HG03039 (cell line): ENCODE data around the gene RIMKLA.

Experiments
- ATAC-seq: cut with Tn5 transposase; IDR thresholded peaks from one replicate; pipeline ENCODE4 v1.9.1; 2021; ENCODE audit warnings: mild to moderate bottlenecking, moderate library complexity; ENCODE audit not compliant: unreplicated experiment

The RIMKLA gene, protein sequence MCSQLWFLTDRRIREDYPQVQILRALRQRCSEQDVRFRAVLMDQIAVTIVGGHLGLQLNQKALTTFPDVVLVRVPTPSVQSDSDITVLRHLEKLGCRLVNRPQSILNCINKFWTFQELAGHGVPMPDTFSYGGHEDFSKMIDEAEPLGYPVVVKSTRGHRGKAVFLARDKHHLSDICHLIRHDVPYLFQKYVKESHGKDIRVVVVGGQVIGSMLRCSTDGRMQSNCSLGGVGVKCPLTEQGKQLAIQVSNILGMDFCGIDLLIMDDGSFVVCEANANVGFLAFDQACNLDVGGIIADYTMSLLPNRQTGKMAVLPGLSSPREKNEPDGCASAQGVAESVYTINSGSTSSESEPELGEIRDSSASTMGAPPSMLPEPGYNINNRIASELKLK

GRCh38 chr1:42380586-42381279 is at the start of gene RIMKLA:
TSS of gene RIMKLA (plus strand) at chr1:42380792. CDS start at chr1:42380935, 143 bp downstream.
- ATAC-seq = peak; percentile 83

DNA sequence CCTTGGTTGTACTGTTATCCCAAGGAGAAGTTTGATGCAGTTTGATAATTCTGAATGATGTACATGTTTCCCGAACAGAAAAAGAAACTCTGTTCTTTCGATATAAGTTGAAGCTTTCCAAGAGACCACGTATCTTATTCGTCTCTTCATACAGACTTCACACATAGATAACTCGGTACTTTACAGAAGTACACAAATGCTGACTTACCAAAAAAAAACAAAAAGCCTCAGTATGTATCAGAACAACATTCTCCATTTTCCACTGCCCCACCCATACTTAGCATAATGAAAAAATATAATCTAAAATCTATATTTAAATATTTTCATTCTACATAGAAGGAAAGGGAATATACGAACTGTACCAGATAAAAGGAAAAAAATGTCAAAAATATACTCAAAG is 47.7 kb upstream of the RIMKLA start:
- no peak for ATAC-seq

- ATAC-seq = no peak
Measured at GRCh38 chr1:42333662-42334239, 46.8 kb upstream of the RIMKLA start.

- ATAC-seq = peak; percentile 35
Measured at GRCh38 chr1:42334240-42335049, 46.1 kb upstream of the RIMKLA start.

- ATAC-seq = peak; percentile 71
Measured at GRCh38 chr1:42335050-42335808, 45.4 kb upstream of the RIMKLA start, which contains the start of gene FOXJ3. TSS of gene FOXJ3 (minus strand) at chr1:42335235. CDS start at chr1:42311093, 24,142 bp downstream.

GRCh38 chr1:42335809-42336518 is 44.6 kb upstream of the RIMKLA start:
- peak; percentile 2 for ATAC-seq

DNA sequence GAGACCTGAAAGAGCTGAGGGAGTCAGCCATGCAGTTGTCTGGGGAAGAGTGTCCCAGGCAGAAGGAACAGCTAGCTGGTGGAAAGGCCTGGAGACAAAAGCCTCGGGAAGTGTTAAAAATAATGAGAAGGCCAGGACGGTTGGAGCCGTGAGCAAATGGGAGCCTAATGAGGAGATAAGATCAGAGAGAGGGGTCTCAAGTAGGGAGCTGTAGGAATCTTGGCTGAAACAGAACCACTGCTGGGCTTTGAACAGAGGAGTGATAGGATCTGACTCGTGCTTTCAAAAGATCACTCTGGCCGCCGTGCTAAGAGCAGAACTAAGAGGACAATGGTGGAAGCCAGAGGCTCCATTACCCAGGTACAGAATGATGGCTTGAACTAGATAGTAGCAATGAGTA is 43.6 kb upstream of the RIMKLA start:
- no peak for ATAC-seq

- no peak for ATAC-seq
Measured at GRCh38 chr1:42340093-42340492, 40.5 kb upstream of the RIMKLA start.

DNA sequence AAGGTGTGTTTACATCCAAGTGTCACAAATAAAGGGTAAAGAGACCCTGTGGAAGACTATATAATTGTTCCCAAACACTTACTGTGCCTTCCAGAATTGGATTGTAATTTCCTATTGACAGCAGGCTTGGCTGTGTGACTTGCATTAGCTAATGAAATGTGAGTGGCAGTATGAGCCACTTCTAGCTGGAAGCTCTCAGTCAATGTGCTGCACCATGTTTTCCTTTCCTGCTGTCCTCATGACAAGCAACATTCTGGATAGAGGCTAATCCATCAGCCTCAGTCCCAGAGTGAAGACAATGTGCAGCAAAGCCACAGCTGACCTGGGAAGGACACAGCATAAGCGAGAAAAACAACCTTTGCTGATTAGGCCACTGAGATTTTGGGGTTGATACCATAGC is 39.7 kb upstream of the RIMKLA start:
- no peak for ATAC-seq

DNA sequence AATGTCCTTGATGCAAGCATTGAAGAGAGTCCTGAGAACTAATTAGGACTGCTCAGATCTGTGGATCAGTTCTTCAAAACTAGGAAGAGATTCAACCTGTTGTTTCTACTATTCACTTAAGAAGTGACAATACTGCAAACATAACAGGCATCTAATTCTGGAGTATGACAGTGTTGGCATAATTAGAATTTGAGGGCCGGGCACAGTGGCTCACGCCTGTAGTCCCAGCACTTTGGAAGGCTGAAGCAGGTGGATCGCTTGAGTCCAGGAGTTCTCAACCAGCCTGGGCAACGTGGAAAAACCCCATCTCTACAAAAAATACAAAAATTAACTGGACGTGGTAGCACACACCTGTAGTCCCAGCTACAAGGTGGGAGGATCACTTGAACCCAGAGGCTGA is 37.5 kb upstream of the RIMKLA start:
- no peak for ATAC-seq

- no peak for ATAC-seq
Measured at GRCh38 chr1:42348498-42348897, 32.1 kb upstream of the RIMKLA start.

- ATAC-seq = no peak
Measured at GRCh38 chr1:42350086-42350485, 30.5 kb upstream of the RIMKLA start.

DNA sequence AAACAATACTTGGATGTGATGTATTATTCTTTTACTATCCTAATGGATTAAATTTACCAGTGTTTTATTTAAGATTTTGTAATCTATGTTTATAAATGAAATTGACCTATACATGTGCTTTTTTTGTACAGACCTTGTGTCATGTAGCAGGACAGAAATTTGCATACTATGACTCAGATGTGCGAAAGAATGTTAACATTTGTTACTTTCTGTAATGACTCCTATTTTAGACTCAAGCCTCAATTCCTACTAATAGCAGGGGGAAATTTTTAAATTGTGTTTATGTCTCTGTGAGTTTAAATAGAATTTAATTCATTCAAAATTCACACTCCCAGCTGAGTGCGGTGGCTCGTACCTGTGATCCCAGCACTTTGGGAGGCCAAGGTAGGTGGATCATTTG is 21.8 kb upstream of the RIMKLA start:
- ATAC-seq = no peak

DNA sequence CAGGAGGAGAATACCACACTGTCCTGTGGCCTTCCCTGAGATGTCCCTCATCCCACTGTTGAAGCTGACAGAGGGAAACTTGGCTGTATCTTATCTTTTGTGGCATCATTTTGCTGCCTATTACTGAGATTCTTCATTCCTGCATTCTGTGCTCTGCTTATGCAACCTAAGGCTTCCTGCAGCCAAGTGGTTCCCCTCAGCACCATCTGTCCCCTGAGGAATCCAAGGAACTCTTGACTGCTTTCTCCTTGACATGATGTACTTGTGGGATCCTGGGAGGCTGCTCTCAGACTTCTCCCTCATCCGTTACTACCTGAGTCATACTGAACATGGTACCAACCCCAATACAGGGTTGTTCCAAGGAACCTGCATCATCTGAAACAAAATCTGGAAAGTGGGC is 21.1 kb upstream of the RIMKLA start:
- ATAC-seq = no peak

DNA sequence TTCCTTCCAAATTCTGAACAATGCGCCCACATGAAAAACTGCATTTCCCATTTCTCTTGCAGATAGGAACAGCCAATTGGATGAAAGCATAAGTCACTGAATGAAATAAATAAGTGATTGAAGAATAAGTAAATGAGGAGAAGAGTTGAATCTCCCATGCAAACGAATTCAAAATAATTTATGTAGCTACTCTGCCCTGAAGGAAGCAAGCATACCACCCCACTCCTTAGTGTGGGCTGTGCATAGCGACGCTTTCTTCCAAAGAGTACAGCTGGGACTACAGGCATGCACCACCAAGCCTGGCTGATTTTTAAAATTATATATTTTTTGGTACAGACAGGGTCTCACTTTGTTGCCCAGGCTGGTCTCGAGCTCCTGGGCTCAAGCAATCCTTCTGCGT is 16.5 kb upstream of the RIMKLA start:
- no peak for ATAC-seq

- no peak for ATAC-seq
Measured at GRCh38 chr1:42364542-42364941, 16.1 kb upstream of the RIMKLA start.

- ATAC-seq = no peak
Measured at GRCh38 chr1:42365118-42365517, 15.5 kb upstream of the RIMKLA start.

DNA sequence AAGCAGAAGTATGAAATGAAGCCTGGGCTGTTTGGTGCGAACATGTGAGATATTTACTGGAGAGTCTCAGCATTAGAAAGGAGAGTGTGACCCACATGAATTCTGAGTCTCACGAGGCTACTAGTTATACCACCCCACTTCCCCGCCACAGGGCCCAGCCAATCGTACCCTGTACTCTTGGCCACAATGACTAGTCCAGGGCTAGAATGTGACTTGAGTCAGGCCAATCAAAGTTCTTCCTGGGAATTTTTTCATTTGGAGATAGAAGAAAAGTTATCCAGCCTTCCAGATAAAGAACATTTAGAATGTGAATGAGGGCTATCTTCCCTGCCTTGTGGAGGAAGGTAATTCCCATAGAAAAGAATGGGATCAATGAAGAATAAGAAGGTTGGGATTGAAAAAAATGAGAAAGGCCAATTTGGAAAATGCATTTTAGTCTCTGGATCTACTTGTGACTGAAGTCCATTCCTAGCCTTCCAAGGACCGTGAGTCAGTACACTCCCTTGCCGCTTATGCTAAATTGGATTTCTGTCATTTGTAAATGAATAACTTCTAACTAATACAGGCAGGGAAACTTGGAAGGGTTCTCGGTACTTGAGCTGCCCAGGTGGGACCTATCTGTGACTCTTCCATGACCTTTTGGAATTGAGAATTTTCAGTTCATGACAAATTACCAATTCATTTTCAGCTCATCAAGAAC is 12.3 kb upstream of the RIMKLA start:
- no peak for ATAC-seq

- no peak for ATAC-seq
Measured at GRCh38 chr1:42369471-42369870, 11.1 kb upstream of the RIMKLA start.
